ENCODE measurements around the gene CATSPER3.

The CATSPER3 gene

GRCh38 chr5:135031813-135032694 is 64.3 kb downstream of the CATSPER3 start:
- DNase-seq (ENCODE audit: low spot score), result no peak
- TF ChIP-seq CTCF (IDR thresholded peaks at IDR 0.05; ENCODE audit: extremely low read depth, missing control alignments), result no peak

GRCh38 chr5:135032695-135032998 is 64.9 kb downstream of the CATSPER3 start:
- peak; percentile 73 for DNase-seq (ENCODE audit: low spot score)

GRCh38 chr5:135032999-135033861 is 65.5 kb downstream of the CATSPER3 start:
- no peak for DNase-seq (ENCODE audit: low spot score)
- TF ChIP-seq CTCF (IDR thresholded peaks at IDR 0.05; ENCODE audit: extremely low read depth, missing control alignments), result no peak

More at GRCh38 chr5:135032695-135032998, 64.9 kb downstream of the CATSPER3 start:
- TF ChIP-seq CTCF (IDR thresholded peaks at IDR 0.05; ENCODE audit: extremely low read depth, missing control alignments), result no peak

GRCh38 chr5:135033901-135034235 is 66.2 kb downstream of the CATSPER3 start, which contains the start of gene PITX1:
PITX1 (minus strand) TSS chr5:135034228; CDS start chr5:135033881, 347 bp downstream.
- no peak for DNase-seq (ENCODE audit: low spot score)
- TF ChIP-seq CTCF (IDR thresholded peaks at IDR 0.05; ENCODE audit: extremely low read depth, missing control alignments), result no peak

GRCh38 chr5:135034236-135034962 is 66.7 kb downstream of the CATSPER3 start:
- DNase-seq (ENCODE audit: low spot score), result no peak
- TF ChIP-seq CTCF (IDR thresholded peaks at IDR 0.05; ENCODE audit: extremely low read depth, missing control alignments), result no peak

- DNase-seq (ENCODE audit: low spot score), result no peak
- no peak for TF ChIP-seq CTCF (IDR thresholded peaks at IDR 0.05; ENCODE audit: extremely low read depth, missing control alignments)
Measured at GRCh38 chr5:135034963-135035677, 67.4 kb downstream of the CATSPER3 start.
